Activated T-cell treated with anti-CD3 and anti-CD28 coated beads for 4 hours (primary cell): ENCODE results near the gene ADAR.

Source experiments
- DNase-seq: peaks from one replicate; pipeline ENCODE4 v3.0.0-alpha.2; 2020

The ADAR gene

DNA sequence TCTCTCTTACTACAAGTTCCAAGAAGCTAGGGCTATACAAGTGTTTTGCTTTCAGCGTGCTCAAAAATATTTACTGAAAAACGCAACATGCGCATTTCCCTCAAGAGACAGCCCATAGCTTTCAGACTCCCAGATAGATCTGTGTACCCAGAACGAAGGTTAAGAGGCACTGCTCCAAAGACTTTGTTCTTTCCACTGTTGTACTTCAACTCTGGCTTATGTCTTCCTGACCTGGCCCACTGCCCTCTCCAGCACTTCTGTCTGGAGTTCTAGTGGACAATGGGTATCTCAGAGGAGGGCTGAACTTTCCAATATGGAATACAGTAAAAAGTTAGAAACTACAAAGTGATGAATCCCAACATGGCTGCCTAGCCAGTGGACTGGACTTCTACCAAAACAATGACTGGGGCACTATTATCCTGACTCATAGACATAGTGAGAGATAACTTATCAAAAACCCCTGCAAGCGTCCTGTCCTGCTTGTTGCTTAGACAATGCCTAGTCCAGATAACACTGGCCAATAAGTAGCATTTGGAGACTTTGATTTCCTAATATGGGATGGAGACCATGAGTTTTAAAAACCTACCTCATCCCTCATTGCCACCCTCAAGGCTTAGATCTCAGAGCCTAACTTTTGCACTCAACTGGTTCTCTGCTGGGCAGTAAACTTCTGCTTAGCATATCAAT lies 8.8 kb upstream of the ADAR start:
- DNase-seq, result no peak

- DNase-seq, result no peak
These were observed 7.4 kb upstream of the ADAR start for GRCh38 chr1:154615411-154615810.

DNA sequence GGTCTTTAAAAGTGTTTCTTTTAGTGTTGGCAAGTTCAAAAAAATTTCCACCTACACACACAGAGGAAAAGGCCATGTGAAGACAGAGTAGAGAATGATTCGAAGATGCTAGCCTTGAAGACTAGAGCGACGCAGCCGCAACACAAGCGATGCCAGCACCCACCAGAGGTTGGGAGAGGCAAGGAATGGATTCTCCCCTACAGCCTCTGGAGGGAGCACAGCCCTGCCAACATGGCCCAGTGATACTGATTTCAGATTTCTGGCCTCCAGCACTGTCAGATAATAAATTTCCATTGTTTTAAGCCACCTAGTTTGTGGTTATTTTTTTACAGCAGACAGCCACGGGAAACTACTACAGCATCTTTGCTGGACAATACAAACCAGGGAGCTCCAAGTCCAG lies 6.9 kb upstream of the ADAR start:
- no peak for DNase-seq

- no peak for DNase-seq
These were observed 6.3 kb upstream of the ADAR start for GRCh38 chr1:154614247-154614646.

DNA sequence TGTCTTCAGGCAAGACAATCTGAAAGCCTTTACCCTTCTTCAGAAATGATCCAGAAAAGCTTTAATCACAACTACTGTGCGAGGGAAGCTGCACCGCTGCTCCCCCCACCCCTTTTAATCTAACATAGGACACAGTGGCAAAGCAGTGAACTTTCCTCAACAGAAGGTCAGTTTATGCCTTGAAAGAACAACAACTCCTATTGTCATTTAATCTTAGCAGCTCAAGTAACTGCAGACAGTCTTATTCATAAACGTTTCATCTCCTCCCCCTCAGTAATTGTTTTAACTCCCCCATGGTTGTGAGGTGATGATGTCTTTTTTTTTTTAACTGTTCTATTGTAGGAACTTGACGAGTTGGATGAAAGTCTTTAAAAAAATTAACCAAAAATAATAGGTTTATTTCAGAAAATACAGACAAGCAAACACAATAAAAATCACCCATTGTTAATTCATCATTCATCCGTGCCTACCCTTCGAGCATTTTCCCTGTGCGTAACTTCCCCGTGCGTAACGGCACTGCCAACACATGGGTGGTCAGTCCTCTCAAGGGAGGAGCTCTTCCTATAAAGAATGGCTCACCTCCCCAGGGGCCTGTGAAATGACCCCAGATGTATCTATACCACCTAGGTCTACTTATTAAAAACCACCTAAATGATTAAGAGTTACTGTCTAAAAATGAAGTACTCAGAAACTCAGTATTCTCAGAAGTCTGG lies 3.3 kb upstream of the ADAR start:
- no peak for DNase-seq

GRCh38 chr1:154609398-154610380 lies 1.7 kb upstream of the ADAR start:
- peak; percentile 42 for DNase-seq

GRCh38 chr1:154608397-154609270 lies 648 bp upstream of the ADAR start:
- DNase-seq, result peak; percentile 14

GRCh38 chr1:154607106-154607608 lies 829 bp downstream of the ADAR start:
- no peak for DNase-seq

DNA sequence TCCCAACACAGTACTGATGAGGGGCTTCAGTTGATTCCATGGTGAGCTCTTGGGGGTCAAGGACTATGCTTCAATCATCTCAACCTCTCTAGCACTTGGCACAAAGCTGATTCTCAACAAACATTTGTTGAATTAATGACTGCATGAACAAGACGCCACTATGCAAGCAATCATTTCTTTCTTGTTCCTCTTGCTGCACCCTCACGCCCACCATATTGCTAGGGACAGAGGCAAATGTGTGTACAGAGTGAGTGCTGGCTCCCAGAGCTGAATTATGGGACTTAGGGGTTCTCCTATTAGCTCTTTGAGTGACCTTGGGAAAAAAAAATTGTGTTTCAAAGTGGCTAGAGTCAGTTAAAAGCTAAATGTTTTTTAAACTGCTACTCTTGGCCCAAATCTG lies 2.5 kb downstream of the ADAR start:
- no peak for DNase-seq

- no peak for DNase-seq
These were observed 4.7 kb downstream of the ADAR start for GRCh38 chr1:154603317-154603716.

GRCh38 chr1:154599658-154600057 lies 8.3 kb downstream of the ADAR start:
- no peak for DNase-seq

DNA sequence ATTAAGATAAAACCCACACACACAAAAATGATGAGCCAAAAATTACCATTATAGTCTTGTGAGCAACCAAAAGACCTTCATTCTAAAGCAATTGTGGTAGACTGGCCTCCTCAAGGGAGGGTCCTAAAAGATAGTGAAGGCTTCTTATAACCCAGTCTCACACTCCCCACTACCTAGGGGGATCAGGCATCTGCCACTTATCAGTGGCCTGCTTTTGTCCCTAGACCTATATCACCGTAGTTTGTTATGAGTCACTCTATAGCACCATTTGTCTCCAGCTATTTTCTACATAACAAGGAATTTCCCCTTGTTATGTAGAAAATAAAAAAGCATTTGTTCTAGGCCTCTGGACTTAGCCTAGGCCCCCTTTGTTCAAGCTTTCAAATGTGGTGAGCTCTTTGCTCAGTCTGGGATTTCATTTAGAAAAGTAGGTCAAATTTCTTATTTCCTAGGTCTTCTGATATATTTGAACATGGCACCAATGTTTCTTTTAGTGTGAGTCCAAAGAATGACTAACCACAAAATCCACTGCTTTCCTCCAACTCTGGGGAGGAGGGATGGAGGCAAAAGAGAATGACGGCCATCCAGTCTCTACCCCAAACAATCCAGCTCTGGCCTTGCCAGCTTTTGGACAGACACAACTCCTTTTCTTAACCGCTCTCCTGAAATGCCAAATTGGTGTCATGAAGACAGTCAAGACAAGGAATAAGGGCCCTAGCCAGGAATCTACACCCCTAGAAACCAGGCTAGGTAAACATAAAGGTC lies 8.9 kb downstream of the ADAR start:
- DNase-seq, result no peak

- no peak for DNase-seq
These were observed 12.4 kb downstream of the ADAR start for GRCh38 chr1:154595621-154596020.

GRCh38 chr1:154594811-154595210 lies 13.2 kb downstream of the ADAR start:
- DNase-seq, result no peak

- DNase-seq, result no peak
These were observed 14.6 kb downstream of the ADAR start for GRCh38 chr1:154593390-154593789.

GRCh38 chr1:154591206-154591605 lies 16.8 kb downstream of the ADAR start:
- DNase-seq, result no peak

GRCh38 chr1:154590756-154591155 lies 17.2 kb downstream of the ADAR start:
- no peak for DNase-seq

DNA sequence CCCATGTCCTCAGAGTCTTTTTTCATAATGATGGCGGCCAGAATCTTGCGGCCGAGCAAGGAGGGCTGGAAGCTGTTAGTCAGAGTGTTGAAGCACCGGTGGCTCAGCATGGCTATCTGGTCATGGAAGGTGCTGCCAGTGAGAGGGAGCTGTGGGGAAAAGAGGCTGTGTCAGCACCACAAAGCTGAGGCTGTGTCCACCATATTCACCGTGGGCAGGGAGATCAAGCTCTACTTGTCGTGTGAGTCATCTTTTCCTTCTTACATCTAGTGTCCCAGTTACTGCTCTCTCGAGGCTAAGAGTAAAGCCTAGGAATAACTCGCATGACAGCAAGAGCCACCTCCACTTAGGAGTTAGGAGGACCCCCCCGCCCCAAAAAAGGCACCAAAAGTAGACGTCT lies 18.2 kb downstream of the ADAR start:
- no peak for DNase-seq

GRCh38 chr1:154586641-154587040 lies 21.3 kb downstream of the ADAR start:
- DNase-seq, result no peak

DNA sequence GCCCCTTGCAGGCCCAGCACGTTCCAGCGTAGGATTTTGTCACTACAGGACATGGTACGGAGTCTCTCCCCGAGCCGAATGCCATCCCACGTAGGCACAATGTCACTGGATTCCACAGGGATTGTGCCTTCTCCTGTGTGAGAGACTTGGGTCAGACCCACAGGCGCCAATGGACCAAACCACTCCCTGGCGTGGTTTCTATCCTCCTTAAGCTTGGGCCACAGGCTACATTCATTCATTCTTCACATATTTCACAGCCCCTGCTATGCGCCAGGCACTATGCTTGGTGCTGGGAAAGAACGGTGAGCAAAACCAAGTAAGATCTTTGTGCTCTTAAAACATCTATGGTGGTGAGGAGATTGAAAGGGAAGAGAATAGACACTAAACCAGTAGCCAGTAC lies 21.8 kb downstream of the ADAR start:
- no peak for DNase-seq

DNA sequence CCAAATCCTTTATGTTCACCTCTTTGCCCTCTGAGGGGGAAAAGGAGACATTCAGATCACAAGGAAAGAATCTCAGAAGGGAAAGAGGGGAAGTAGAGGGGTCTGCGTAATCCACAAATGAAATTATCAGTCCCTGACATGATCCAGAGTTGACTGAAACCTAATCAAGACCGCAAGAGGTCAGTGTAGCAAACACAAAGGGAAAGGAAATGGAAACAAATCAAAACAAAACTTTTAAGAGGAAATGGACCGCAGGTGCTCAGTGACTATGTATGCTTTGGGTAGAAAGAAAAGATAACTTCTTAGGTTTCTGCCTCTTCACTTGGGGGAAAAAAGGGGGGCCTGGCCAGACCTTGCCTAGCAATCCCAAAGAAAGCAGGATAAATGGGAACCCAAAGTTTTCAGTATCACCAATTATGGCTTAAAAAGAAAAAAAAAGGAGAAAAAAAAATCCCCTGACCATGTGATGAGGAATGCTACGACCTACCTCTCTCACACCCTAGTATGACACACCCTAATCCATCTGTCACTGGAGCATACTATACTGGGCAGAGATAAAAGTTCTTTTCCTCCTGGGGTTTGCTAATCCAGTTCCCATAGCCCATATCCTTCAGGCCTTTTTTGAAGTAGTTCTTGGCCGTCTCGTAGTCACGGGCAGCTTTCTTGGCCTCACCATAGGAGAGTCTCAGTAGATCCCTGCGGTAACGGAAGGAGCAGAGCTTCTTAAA lies 23.6 kb downstream of the ADAR start:
- DNase-seq, result no peak
